Measurements from ENCODE around the gene BRPF1.

- TF ChIP-seq FOXP2 (optimal IDR thresholded peaks at IDR 0.05; ENCODE audit: borderline replicate concordance, extremely low read depth, extremely low read length, insufficient read depth) (no peak), POLR2AphosphoS5 (IDR thresholded peaks at IDR 0.05; ENCODE audit: low read depth, low read length) (no peak), TAF1 (IDR thresholded peaks at IDR 0.05; ENCODE audit: borderline replicate concordance, insufficient read depth, low read length) (no peak)
Measured at GRCh38 chr3:9716801-9717555, 14.6 kb upstream of the BRPF1 start.

Measured in PFSK-1 (cell line).